Epithelial cell of proximal tubule (primary cell): Measurements from ENCODE around the gene PTPRCAP. TPM values are rescaled to one million over a fixed set of nuclear protein-coding genes. Genes with fewer than 3 reads are reported as not detected.

Experiments used
- DNase-seq: peaks from one replicate; pipeline ENCODE4 v3.0.0-alpha.2; 2011; ENCODE audit warnings: low read depth
- H3K4me3 ChIP-seq: 2 replicates; pipeline ENCODE4 v1.5.1; 2011; ENCODE audit warnings: low read depth, mild to moderate bottlenecking, low read length
- CTCF ChIP-seq: conservative IDR thresholded peaks from 2 replicates; pipeline ENCODE4 v1.5.1; 2012; ENCODE audit warnings: low read depth, mild to moderate bottlenecking, low read length
- total RNA-seq: library from RNA; depleted of rRNA; stranded (reverse); fragments of >200 nt; gene quantifications from 2 replicates; pipeline ENCODE4 v1.2.3, GENCODE V29; 2015

Gene PTPRCAP
- total RNA-seq, 1 donor from 2014 or later: 3.6 TPM

- H3K4me3 ChIP-seq: no peak overlapping the region
- DNase-seq: no peak
- TF ChIP-seq CTCF: no peak
These were observed 848 bp upstream of the PTPRCAP start for GRCh38 chr11:67438158-67438902.

DNA sequence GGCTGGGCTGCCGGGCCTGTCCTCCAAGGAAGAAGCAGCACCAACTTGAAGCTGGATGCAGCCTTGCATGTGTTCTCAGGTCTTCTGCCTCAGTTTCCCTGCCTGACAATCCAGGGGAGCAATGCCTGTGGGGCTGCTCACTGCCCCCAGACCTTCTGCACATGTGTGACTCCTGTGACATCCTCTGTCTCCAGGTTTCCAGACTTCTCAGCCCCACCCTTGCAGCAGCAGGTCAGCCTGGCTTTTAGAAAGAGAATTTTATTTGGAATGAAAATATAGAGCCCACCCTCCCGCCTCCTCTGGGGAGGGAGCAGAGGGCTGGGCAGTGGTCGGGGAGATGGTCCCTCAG, 301 bp upstream of the PTPRCAP start:
- no peak for DNase-seq
- H3K4me3 ChIP-seq: no peak overlapping the region
- no peak for TF ChIP-seq CTCF

- no peak for TF ChIP-seq CTCF
- no peak for DNase-seq
- no peak overlapping the region for H3K4me3 ChIP-seq
These were observed 912 bp downstream of the PTPRCAP start for GRCh38 chr11:67436459-67437081.

- TF ChIP-seq CTCF: no peak
- no peak for DNase-seq
- H3K4me3 ChIP-seq: no peak overlapping the region
These were observed 1.6 kb downstream of the PTPRCAP start for GRCh38 chr11:67435727-67436458.

- TF ChIP-seq CTCF: no peak
- DNase-seq: no peak
- no peak overlapping the region for H3K4me3 ChIP-seq
These were observed 2.3 kb downstream of the PTPRCAP start for GRCh38 chr11:67435031-67435726.

GRCh38 chr11:67434395-67434881, 3.0 kb downstream of the PTPRCAP start:
- TF ChIP-seq CTCF: no peak
- DNase-seq: no peak
- H3K4me3 ChIP-seq: no peak overlapping the region
